ENCODE data around the gene ITGAX.

ITGAX gene

GRCh38 chr16:31344712-31345111 lies 10.3 kb upstream of the ITGAX start:
- Histone ChIP-seq H3K27ac (replicated peaks) (no peak overlapping the region), H3K27me3 (ENCODE audit: insufficient read depth, poor library complexity, severe bottlenecking) (no peaks in the 10 kb centered on the region), H3K4me3 (replicated peaks; ENCODE audit: insufficient read depth, low read length) (no peak overlapping the region)
- peak; percentile 26 for TF ChIP-seq SPI1 (IDR thresholded peaks at IDR 0.05; ENCODE audit: borderline replicate concordance, low read depth)
- no peak for TF ChIP-seq GABPA (IDR thresholded peaks at IDR 0.05; ENCODE audit: low read depth)
- no peak for DNase-seq (ENCODE audit: low read depth in 1 of 2, low spot score in 1 of 2)

- no peak overlapping the region for H3K4me3 ChIP-seq (replicated peaks; ENCODE audit: insufficient read depth, low read length)
- H3K27ac ChIP-seq (replicated peaks), result no peak overlapping the region
- TF ChIP-seq SPI1 (IDR thresholded peaks at IDR 0.05; ENCODE audit: borderline replicate concordance, low read depth), result peak; percentile 34; the same call in 1 of the 2 replicates
- TF ChIP-seq GABPA (IDR thresholded peaks at IDR 0.05; ENCODE audit: low read depth), result no peak
- DNase-seq (ENCODE audit: low read depth in 1 of 2, low spot score in 1 of 2), result no peak
- H3K27me3 ChIP-seq (ENCODE audit: insufficient read depth, poor library complexity, severe bottlenecking), result no peaks in the 10 kb centered on the region
Measured at GRCh38 chr16:31347445-31347844, 7.5 kb upstream of the ITGAX start.

GRCh38 chr16:31348579-31348978 lies 6.4 kb upstream of the ITGAX start:
- TF ChIP-seq CTCF (IDR thresholded peaks at IDR 0.05; ENCODE audit: insufficient read depth, low read length) (no peak), SPI1 (IDR thresholded peaks at IDR 0.05; ENCODE audit: borderline replicate concordance, low read depth) (peak; percentile 98)
- no peak overlapping the region for H3K4me3 ChIP-seq (replicated peaks; ENCODE audit: insufficient read depth, low read length)
- DNase-seq (ENCODE audit: low read depth in 1 of 2, low spot score in 1 of 2), result no peak
- no peaks in the 10 kb centered on the region for H3K27me3 ChIP-seq (ENCODE audit: insufficient read depth, poor library complexity, severe bottlenecking)
- no peak overlapping the region for H3K27ac ChIP-seq (replicated peaks)

GRCh38 chr16:31350275-31351005 lies 4.5 kb upstream of the ITGAX start:
- DNase-seq (ENCODE audit: low read depth in 1 of 2, low spot score in 1 of 2), result peak in 1 of 2 experiments; percentile 66
- TF ChIP-seq CTCF (IDR thresholded peaks at IDR 0.05; ENCODE audit: insufficient read depth, low read length), result no peak
- no peak for TF ChIP-seq GABPA (IDR thresholded peaks at IDR 0.05; ENCODE audit: low read depth)
- no peak for TF ChIP-seq SPI1 (IDR thresholded peaks at IDR 0.05; ENCODE audit: borderline replicate concordance, low read depth)
- no peak for TF ChIP-seq POLR2AphosphoS5 (IDR thresholded peaks at IDR 0.05; ENCODE audit: low read depth)
- no peak for TF ChIP-seq REST (IDR thresholded peaks at IDR 0.05; ENCODE audit: insufficient replicate concordance, low read depth)
- H3K4me3 ChIP-seq (replicated peaks; ENCODE audit: insufficient read depth, low read length), result no peak overlapping the region
- H3K27me3 ChIP-seq (ENCODE audit: insufficient read depth, poor library complexity, severe bottlenecking), result no peaks in the 10 kb centered on the region
- no peak overlapping the region for H3K27ac ChIP-seq (replicated peaks)

GRCh38 chr16:31351246-31351941 lies 3.6 kb upstream of the ITGAX start:
- no peak for DNase-seq (ENCODE audit: low read depth in 1 of 2, low spot score in 1 of 2)
- Histone ChIP-seq H3K27me3 (ENCODE audit: insufficient read depth, poor library complexity, severe bottlenecking) (no peaks in the 10 kb centered on the region), H3K27ac (replicated peaks) (peak overlapping the region; percentile 80), H3K4me3 (replicated peaks; ENCODE audit: insufficient read depth, low read length) (no peak overlapping the region)
- TF ChIP-seq REST (IDR thresholded peaks at IDR 0.05; ENCODE audit: insufficient replicate concordance, low read depth), result no peak
- no peak for TF ChIP-seq CTCF (IDR thresholded peaks at IDR 0.05; ENCODE audit: insufficient read depth, low read length)
- no peak for TF ChIP-seq POLR2AphosphoS5 (IDR thresholded peaks at IDR 0.05; ENCODE audit: low read depth)
- no peak for TF ChIP-seq GABPA (IDR thresholded peaks at IDR 0.05; ENCODE audit: low read depth)
